Adrenal gland (tissue), 12 donors: ENCODE results near the gene FARP1. TPM values are rescaled to one million over a fixed set of nuclear protein-coding genes. Genes with fewer than 3 reads are reported as not detected.
A peak's percentile ranks its signal among the peaks of the same experiment; 100 is the strongest.

Experiments used
- DNase-seq, 7 donors: peaks; one replicate each; pipeline ENCODE4 v3.0.0-alpha.2; 2019 to 2020
- H3K27ac ChIP-seq, 5 donors: fragments of 200-600 bp; sonication (generic) in 4 of 5; 1 replicate in 3 of 5; 2 replicates in 2 of 5; pipeline versions ENCODE4 v1.5.1 to v1.8.0; 2016 to 2020; ENCODE audit warnings: mild to moderate bottlenecking in 1 of 5
- H3K27me3 ChIP-seq: fragments of 200-600 bp; 2 replicates; pipeline ENCODE4 v1.8.0; 2021
- H3K36me3 ChIP-seq, 2 donors: fragments of 200-600 bp; replicated peaks in 1 of 2; 1 replicate in 1 of 2; 2 replicates in 1 of 2; pipeline versions ENCODE4 v1.5.1 to v1.8.0; 2018 to 2022
- H3K4me1 ChIP-seq, 2 donors: fragments of 200-600 bp; replicated peaks in 1 of 2; 1 replicate in 1 of 2; 2 replicates in 1 of 2; pipeline versions ENCODE4 v1.5.1 to v1.8.0; 2018 to 2021
- H3K4me3 ChIP-seq, 4 donors: fragments of 200-600 bp; sonication (generic) in 3 of 4; one replicate each; pipeline ENCODE4 v1.5.1; 2016 to 2018
- H3K9me3 ChIP-seq, 3 donors: fragments of 200-600 bp; sonication (generic) in 1 of 3; replicated peaks in 1 of 3; 1 replicate in 2 of 3; 2 replicates in 1 of 3; pipeline versions ENCODE4 v1.5.1 to v1.8.0; 2016 to 2021
- CTCF ChIP-seq, 6 experiments: fragments of 450-650 bp in 4 of 6; fragments of 200-600 bp in 2 of 6; sonication (generic) in 1 of 6; IDR thresholded peaks; 1 replicate in 5 of 6; 2 replicates in 1 of 6; pipeline versions ENCODE4 v1.5.1 to v1.8.0; 2016 to 2021; ENCODE audit warnings: antibody characterized with exemption in 6 of 6, mild to moderate bottlenecking in 2 of 6, moderate library complexity in 1 of 6
- POLR2A ChIP-seq, 2 donors: fragments of 450-650 bp; IDR thresholded peaks; one replicate each; pipeline ENCODE4 v1.6.1; 2017; ENCODE audit warnings: antibody characterized with exemption in 2 of 2, mild to moderate bottlenecking in 2 of 2, moderate library complexity in 1 of 2
- WGBS, 4 donors: extraction: QIAGEN DNeasy Blood & Tissue Kit in 2 of 4; methylation state at CpG; one replicate each; pipeline versions ENCODE4 v1.1.5 to v1.1.7; 2013 to 2017; 5-methylcytosine and 5-hydroxymethylcytosine counted together
- intact Hi-C, 2 donors: fragments of 100-400 bp; cut with DNase I; formaldehyde crosslinking; loops; one replicate each; pipeline versions ENCODE4 v1.14.1 to v1.15.0; 2022 to 2023
- polyA plus RNA-seq, 3 donors: library from polyadenylated mRNA; stranded (reverse); fragments of 200-250 nt in 2 of 3; fragments of 350-450 nt in 1 of 3; fragmentation: Illumina TruSeq in 1 of 3; extraction: RNeasy Lipid Tissue Mini Kit (QIAGEN cat#74804) in 1 of 3; gene quantifications; one replicate each; pipeline ENCODE4 v1.2.3, GENCODE V29; 2013 to 2014
- total RNA-seq, 9 donors: library from RNA; depleted of rRNA in 4 of 9; stranded (reverse); fragments of >200 nt in 4 of 9; fragments of 120-200 nt in 1 of 9; fragmentation: NEBNext Ultra II Directional in 1 of 9; extraction: Animal tissue kit (Norgen Biotek cat#: 25700) in 1 of 9; gene quantifications; one replicate each; pipeline versions ENCODE4 v1.1.0 to v1.2.4, GENCODE V29; 2013 to 2023
- donor health status: healthy with polysubstance abuse.
- donor health status: Bipolar disorder and iron deficiency.
- donor health status: DM: yes; HTN: yes; CAD: no.
- donor health status: DM: no; HTN: no; CAD: no.
- donor health status: DM: no; HTN: no; CAD: no.
- donor health status: DM: yes; HTN: yes; CAD: no.

Gene FARP1
- total and polyA plus RNA-seq, 12 donors, result 27.1 to 304 (median 71.6) TPM

- Histone ChIP-seq H3K27me3 (no peaks in the 10 kb centered on the region), H3K9me3 (no peaks in the 10 kb centered on the region), H3K4me1 (peaks cover 24 to 48% of the 10 kb centered on the region in 2 donors), H3K36me3 (no peaks in the 10 kb centered on the region), H3K4me3 (no peak overlapping the region), H3K27ac (peak overlapping the region in 3 of 5 donors; percentile 57 to 87 (median 75))
- TF ChIP-seq CTCF (IDR thresholded peaks at IDR 0.05), result no peak
- TF ChIP-seq POLR2A (IDR thresholded peaks at IDR 0.05), result no peak
- DNase-seq, result no peak
- WGBS, 4 donors, result 64 to 73% (median 70%) methylated on average over 7 of the region's 7 CpGs
- intact Hi-C loops, result loop anchor here (10.0 kb wide), 1 partner anchor 72 kb away; the partner anchor contains the start of gene FARP1 (in 2 of the 2)
These were observed 73.9 kb downstream of the FARP1 start for GRCh38 chr13:98216711-98217285.

GRCh38 chr13:98217597-98217996 lies 74.7 kb downstream of the FARP1 start:
- DNase-seq, result no peak
- H3K9me3 ChIP-seq, result no peaks in the 10 kb centered on the region
- no peak for TF ChIP-seq CTCF (IDR thresholded peaks at IDR 0.05)
- no peak for TF ChIP-seq POLR2A (IDR thresholded peaks at IDR 0.05)
- no peaks in the 10 kb centered on the region for H3K27me3 ChIP-seq
- 91 to 99% (median 96%) methylated on average over 10 to 12 of the region's 12 CpGs for WGBS, 4 donors
- intact Hi-C loops, result loop anchor here (10.0 kb wide), 1 partner anchor 73 kb away; the partner anchor contains the start of gene FARP1 (in 2 of the 2)
- peaks cover 24 to 48% of the 10 kb centered on the region in 2 donors for H3K4me1 ChIP-seq
- peak overlapping the region in 1 of 5 donors; percentile 25 for H3K27ac ChIP-seq
- no peak overlapping the region for H3K4me3 ChIP-seq
- no peaks in the 10 kb centered on the region for H3K36me3 ChIP-seq

GRCh38 chr13:98219685-98220084 lies 76.8 kb downstream of the FARP1 start:
- 75 to 81% (median 77%) methylated on average over 6 of the region's 6 CpGs for WGBS, 4 donors
- intact Hi-C loops, result loop anchor here (10.0 kb wide), 1 partner anchor 75 kb away; the partner anchor contains the start of gene FARP1 (in 2 of the 2)

GRCh38 chr13:98220271-98220791 lies 77.4 kb downstream of the FARP1 start:
- intact Hi-C loops, result no loop called here
- TF ChIP-seq CTCF (IDR thresholded peaks at IDR 0.05) (no peak), POLR2A (IDR thresholded peaks at IDR 0.05) (peak in 1 of 2 donors; percentile 39)
- Histone ChIP-seq H3K36me3 (no peaks in the 10 kb centered on the region), H3K4me1 (peaks cover 24 to 38% of the 10 kb centered on the region in 2 donors), H3K4me3 (no peak overlapping the region), H3K27ac (peak overlapping the region; percentile 27 to 68 (median 53)), H3K9me3 (no peaks in the 10 kb centered on the region), H3K27me3 (no peaks in the 10 kb centered on the region)
- DNase-seq, result no peak
- 23 to 30% (median 28%) methylated on average over 4 of the region's 4 CpGs for WGBS, 4 donors

More at GRCh38 chr13:98219685-98220084, 76.8 kb downstream of the FARP1 start:
- Histone ChIP-seq H3K27ac (peak overlapping the region in 3 of 5 donors; percentile 39 to 68 (median 68)), H3K4me3 (no peak overlapping the region), H3K27me3 (no peaks in the 10 kb centered on the region), H3K9me3 (no peaks in the 10 kb centered on the region), H3K4me1 (peaks cover 24 to 41% of the 10 kb centered on the region in 2 donors), H3K36me3 (no peaks in the 10 kb centered on the region)
- TF ChIP-seq POLR2A (IDR thresholded peaks at IDR 0.05), result no peak
- DNase-seq, result no peak
